ENCODE results near the gene KIAA1755.

DNA sequence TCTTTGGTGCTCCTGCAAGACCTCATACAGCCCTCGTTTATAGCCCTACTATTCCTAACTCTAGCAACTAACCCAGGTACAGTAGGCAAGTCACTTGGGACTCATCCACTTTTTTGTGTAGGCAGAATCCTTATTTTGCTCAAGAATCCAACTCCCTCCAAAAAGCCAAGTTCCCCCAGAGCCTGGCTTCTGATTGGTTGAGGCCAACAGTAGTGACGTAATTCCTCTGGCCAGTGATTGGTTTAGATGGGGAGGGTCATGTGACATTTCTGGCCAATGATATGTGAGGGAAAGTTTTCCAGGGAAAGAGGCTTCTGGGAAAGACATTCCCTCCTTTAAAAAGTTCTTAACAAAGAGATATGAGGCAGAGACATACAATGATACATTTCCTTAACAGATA is 32.1 kb downstream of the KIAA1755 start:
- TF ChIP-seq, protein P1, sequence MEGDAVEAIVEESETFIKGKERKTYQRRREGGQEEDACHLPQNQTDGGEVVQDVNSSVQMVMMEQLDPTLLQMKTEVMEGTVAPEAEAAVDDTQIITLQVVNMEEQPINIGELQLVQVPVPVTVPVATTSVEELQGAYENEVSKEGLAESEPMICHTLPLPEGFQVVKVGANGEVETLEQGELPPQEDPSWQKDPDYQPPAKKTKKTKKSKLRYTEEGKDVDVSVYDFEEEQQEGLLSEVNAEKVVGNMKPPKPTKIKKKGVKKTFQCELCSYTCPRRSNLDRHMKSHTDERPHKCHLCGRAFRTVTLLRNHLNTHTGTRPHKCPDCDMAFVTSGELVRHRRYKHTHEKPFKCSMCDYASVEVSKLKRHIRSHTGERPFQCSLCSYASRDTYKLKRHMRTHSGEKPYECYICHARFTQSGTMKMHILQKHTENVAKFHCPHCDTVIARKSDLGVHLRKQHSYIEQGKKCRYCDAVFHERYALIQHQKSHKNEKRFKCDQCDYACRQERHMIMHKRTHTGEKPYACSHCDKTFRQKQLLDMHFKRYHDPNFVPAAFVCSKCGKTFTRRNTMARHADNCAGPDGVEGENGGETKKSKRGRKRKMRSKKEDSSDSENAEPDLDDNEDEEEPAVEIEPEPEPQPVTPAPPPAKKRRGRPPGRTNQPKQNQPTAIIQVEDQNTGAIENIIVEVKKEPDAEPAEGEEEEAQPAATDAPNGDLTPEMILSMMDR (IDR thresholded peaks at IDR 0.05): no peak
- no peak for TF ChIP-seq POLR2A (IDR thresholded peaks at IDR 0.05)

All from tibial nerve (tissue), 3 donors.